Measurements from ENCODE around the gene TSEN15. TPM values are rescaled to one million over a fixed set of nuclear protein-coding genes. Genes with fewer than 3 reads are reported as not detected.
"Not testable (repeated sequence)": the region's sequence is repeated elsewhere in the genome, so short reads cannot be mapped to it uniquely, and the experiment has no call there.

The TSEN15 gene
- total RNA-seq, 2 donors from 2014 or later, result 12.0 to 27.7 TPM

- not testable (repeated sequence) for DNase-seq (ENCODE audit: low spot score in 2 of 2); H3K27ac Mint-ChIP-seq; H3K9me3 Mint-ChIP-seq; ATAC-seq; H3K36me3 Mint-ChIP-seq
These were observed 8.2 kb upstream of the TSEN15 start for GRCh38 chr1:184043315-184043714.

GRCh38 chr1:184044603-184045376, 6.7 kb upstream of the TSEN15 start:
- Mint-ChIP-seq H3K36me3 (peaks cover 0 to 5% of the 10 kb centered on the region in 2 donors), H3K27ac (no peak overlapping the region), H3K9me3 (no peaks in the 10 kb centered on the region)
- ATAC-seq (peak in 1 of 2 donors; percentile 75), DNase-seq (ENCODE audit: low spot score in 2 of 2) (no peak)

- not testable (repeated sequence) for H3K27ac Mint-ChIP-seq; H3K9me3 Mint-ChIP-seq; DNase-seq (ENCODE audit: low spot score in 2 of 2); ATAC-seq
- peaks cover 10 to 17% of the 10 kb centered on the region in 2 donors for H3K36me3 Mint-ChIP-seq
These were observed 4.0 kb upstream of the TSEN15 start for GRCh38 chr1:184047541-184047940.

GRCh38 chr1:184048561-184049240, 2.8 kb upstream of the TSEN15 start:
- peaks cover 10 to 17% of the 10 kb centered on the region in 2 donors for H3K36me3 Mint-ChIP-seq
- ATAC-seq, result no peak

GRCh38 chr1:184049291-184049690, 2.2 kb upstream of the TSEN15 start:
- H3K9me3 Mint-ChIP-seq, result peaks cover 0 to 6% of the 10 kb centered on the region in 2 donors
- DNase-seq (ENCODE audit: low spot score in 2 of 2) (no peak), ATAC-seq (no peak)
- H3K36me3 Mint-ChIP-seq, result peaks cover 14 to 17% of the 10 kb centered on the region in 2 donors
- no peak overlapping the region for H3K27ac Mint-ChIP-seq

More at GRCh38 chr1:184048561-184049240, 2.8 kb upstream of the TSEN15 start:
- no peak overlapping the region for H3K27ac Mint-ChIP-seq
- H3K9me3 Mint-ChIP-seq, result peaks cover 0 to 6% of the 10 kb centered on the region in 2 donors
- no peak for DNase-seq (ENCODE audit: low spot score in 2 of 2)

- peaks cover 17 to 20% of the 10 kb centered on the region in 2 donors for H3K36me3 Mint-ChIP-seq
- H3K9me3 Mint-ChIP-seq, result peaks cover 0 to 6% of the 10 kb centered on the region in 2 donors
- no peak for ATAC-seq
- DNase-seq (ENCODE audit: low spot score in 2 of 2), result no peak
- H3K27ac Mint-ChIP-seq, result no peak overlapping the region
These were observed 1.6 kb upstream of the TSEN15 start for GRCh38 chr1:184049836-184050468.

- H3K9me3 Mint-ChIP-seq, result peaks cover 0 to 6% of the 10 kb centered on the region in 2 donors
- ATAC-seq (no peak), DNase-seq (ENCODE audit: low spot score in 2 of 2) (no peak)
- peak overlapping the region; percentile 91 to 98 for H3K27ac Mint-ChIP-seq
- H3K36me3 Mint-ChIP-seq, result peaks cover 17 to 23% of the 10 kb centered on the region in 2 donors
These were observed 894 bp upstream of the TSEN15 start for GRCh38 chr1:184050636-184051035.

- no peak for DNase-seq (ENCODE audit: low spot score in 2 of 2)
- H3K9me3 Mint-ChIP-seq, result peaks cover 0 to 6% of the 10 kb centered on the region in 2 donors
- peak overlapping the region; percentile 91 to 98 for H3K27ac Mint-ChIP-seq
- H3K36me3 Mint-ChIP-seq, result peaks cover 17 to 23% of the 10 kb centered on the region in 2 donors
- ATAC-seq, result peak in 1 of 2 donors; percentile 7
These were observed 419 bp upstream of the TSEN15 start for GRCh38 chr1:184051138-184051484.

- H3K36me3 Mint-ChIP-seq, result peaks cover 17 to 28% of the 10 kb centered on the region in 2 donors
- DNase-seq (ENCODE audit: low spot score in 2 of 2) (no peak), ATAC-seq (no peak)
- peak overlapping the region; percentile 91 to 97 for H3K27ac Mint-ChIP-seq
- H3K9me3 Mint-ChIP-seq, result peaks cover 0 to 6% of the 10 kb centered on the region in 2 donors
These were observed 647 bp downstream of the TSEN15 start for GRCh38 chr1:184052194-184052559.

- DNase-seq (ENCODE audit: low spot score in 2 of 2), result no peak
- no peak for ATAC-seq
- peaks cover 0 to 6% of the 10 kb centered on the region in 2 donors for H3K9me3 Mint-ChIP-seq
- peaks cover 17 to 30% of the 10 kb centered on the region in 2 donors for H3K36me3 Mint-ChIP-seq
- peak overlapping the region in 1 of 2 donors; percentile 91 for H3K27ac Mint-ChIP-seq
These were observed 1.2 kb downstream of the TSEN15 start for GRCh38 chr1:184052750-184053149.

- Mint-ChIP-seq H3K27ac (no peak overlapping the region), H3K36me3 (peaks cover 17 to 30% of the 10 kb centered on the region in 2 donors), H3K9me3 (peaks cover 0 to 6% of the 10 kb centered on the region in 2 donors)
- ATAC-seq (no peak), DNase-seq (ENCODE audit: low spot score in 2 of 2) (no peak)
These were observed 2.4 kb downstream of the TSEN15 start for GRCh38 chr1:184053881-184054280.

- no peak for ATAC-seq
- H3K36me3 Mint-ChIP-seq, result peaks cover 6 to 26% of the 10 kb centered on the region in 2 donors
- peak overlapping the region in 1 of 2 donors; percentile 10 for H3K27ac Mint-ChIP-seq
- DNase-seq (ENCODE audit: low spot score in 2 of 2), result no peak
- H3K9me3 Mint-ChIP-seq, result no peaks in the 10 kb centered on the region
These were observed 5.5 kb downstream of the TSEN15 start for GRCh38 chr1:184056921-184057555.

GRCh38 chr1:184059887-184060286, 8.4 kb downstream of the TSEN15 start:
- Mint-ChIP-seq H3K27ac (no peak overlapping the region), H3K9me3 (no peaks in the 10 kb centered on the region), H3K36me3 (peaks cover 4 to 16% of the 10 kb centered on the region in 2 donors)
- DNase-seq (ENCODE audit: low spot score in 2 of 2) (no peak), ATAC-seq (no peak)

GRCh38 chr1:184060316-184060715, 8.8 kb downstream of the TSEN15 start:
- DNase-seq (ENCODE audit: low spot score in 2 of 2), result no peak
- Mint-ChIP-seq H3K27ac (no peak overlapping the region), H3K36me3 (peaks cover 4 to 12% of the 10 kb centered on the region in 2 donors), H3K9me3 (no peaks in the 10 kb centered on the region)
- no peak for ATAC-seq

GRCh38 chr1:184061396-184062003, 10.0 kb downstream of the TSEN15 start:
- no peak overlapping the region for H3K27ac Mint-ChIP-seq
- DNase-seq (ENCODE audit: low spot score in 2 of 2), result no peak
- peaks cover 4 to 12% of the 10 kb centered on the region in 2 donors for H3K36me3 Mint-ChIP-seq
- H3K9me3 Mint-ChIP-seq, result no peaks in the 10 kb centered on the region
- ATAC-seq, result no peak

- no peak for ATAC-seq
- no peak for DNase-seq (ENCODE audit: low spot score in 2 of 2)
- Mint-ChIP-seq H3K27ac (no peak overlapping the region), H3K9me3 (no peaks in the 10 kb centered on the region), H3K36me3 (peaks cover 4 to 6% of the 10 kb centered on the region in 2 donors)
These were observed 11.2 kb downstream of the TSEN15 start for GRCh38 chr1:184062640-184063286.

All from activated naive CD4-positive, alpha-beta T cell treated with anti-CD3 and anti-CD28 coated beads, Interleukin-2, amount 50 U/mL, for 72 hours (primary cell).